Neural cell (in vitro differentiated cells): ENCODE results near the gene FUT1. TPM values are rescaled to one million over a fixed set of nuclear protein-coding genes. Genes with fewer than 3 reads are reported as not detected.

ENCODE experiments used
- H2AFZ ChIP-seq: fragments of 200-600, 300-800 bp; sonication (generic), shearing (Covaris generic); 2 replicates; pipeline ENCODE4 v1.6.0; 2014; ENCODE audit warnings: low read depth, mild to moderate bottlenecking, antibody characterized with exemption, low read length, moderate library complexity
- H3F3A ChIP-seq: fragments of 200-600 bp; shearing (Covaris generic); 2 replicates; pipeline ENCODE4 v1.6.1; 2016; ENCODE audit warnings: mild to moderate bottlenecking, moderate library complexity, mixed read lengths, antibody characterized with exemption, low read length; ENCODE audit not compliant: insufficient read depth, poor library complexity, severe bottlenecking
- H3K27ac ChIP-seq: fragments of 200-600, 300-800 bp; sonication (generic), shearing (Covaris generic); 2 replicates; pipeline ENCODE4 v1.5.1; 2014; ENCODE audit warnings: mild to moderate bottlenecking, low read length, moderate library complexity
- H3K27me3 ChIP-seq: fragments of 300-800, 200-600 bp; sonication (generic), shearing (Covaris generic); 2 replicates; pipeline ENCODE4 v1.6.0; 2014; ENCODE audit warnings: mild to moderate bottlenecking, low read depth, low read length, moderate library complexity; ENCODE audit not compliant: insufficient read depth
- H3K36me3 ChIP-seq: fragments of 300-800, 200-600 bp; sonication (generic), shearing (Covaris generic); 2 replicates; pipeline ENCODE4 v1.5.1; 2014; ENCODE audit warnings: mild to moderate bottlenecking, antibody characterized with exemption, low read length, moderate library complexity; ENCODE audit not compliant: insufficient read depth
- H3K4me2 ChIP-seq: fragments of 300-800, 200-600 bp; sonication (generic), shearing (Covaris generic); 2 replicates; pipeline ENCODE4 v1.6.0; 2014; ENCODE audit warnings: mild to moderate bottlenecking, low read length
- H3K4me3 ChIP-seq: fragments of 300-800, 200-600 bp; sonication (generic), shearing (Covaris generic); 2 replicates; pipeline ENCODE4 v1.5.1; 2014; ENCODE audit warnings: mild to moderate bottlenecking, low read length, moderate library complexity
- H3K79me2 ChIP-seq: fragments of 200-600 bp; shearing (Covaris generic); replicated peaks from 2 replicates; pipeline ENCODE4 v1.6.0; 2014; ENCODE audit warnings: mild to moderate bottlenecking, low read length, moderate library complexity; ENCODE audit not compliant: insufficient read depth
- H3K9ac ChIP-seq: fragments of 300-800, 200-600 bp; sonication (generic), shearing (Covaris generic); 2 replicates; pipeline ENCODE4 v1.6.1; 2016; ENCODE audit warnings: mild to moderate bottlenecking, low read length, mixed read lengths
- H3K9me2 ChIP-seq: fragments of 200-600 bp; shearing (Covaris generic); 2 replicates; pipeline ENCODE4 v1.6.1; 2016; ENCODE audit warnings: mild to moderate bottlenecking, low read length, mixed read lengths; ENCODE audit not compliant: insufficient read depth
- H3K9me3 ChIP-seq: fragments of 200-600, 300-800 bp; sonication (generic), shearing (Covaris generic); 2 replicates; pipeline ENCODE4 v1.6.1; 2016; ENCODE audit warnings: mild to moderate bottlenecking, mixed run types, low read length, moderate library complexity, mixed read lengths
- H4K20me1 ChIP-seq: fragments of 200-600 bp; shearing (Covaris generic); 2 replicates; pipeline ENCODE4 v1.6.1; 2016; ENCODE audit warnings: mild to moderate bottlenecking, mixed run types; ENCODE audit not compliant: insufficient read depth
- EP300 ChIP-seq: fragments of 450-650 bp; conservative IDR thresholded peaks from 2 replicates; pipeline ENCODE4 v1.6.1; 2014; ENCODE audit warnings: antibody characterized with exemption, mild to moderate bottlenecking, moderate library complexity; ENCODE audit not compliant: poor library complexity, severe bottlenecking
- EZH2 ChIP-seq: fragments of 200-600, 300-800 bp; shearing (Covaris generic), sonication (generic); IDR thresholded peaks from 2 replicates; pipeline ENCODE4 v1.6.1; 2014; ENCODE audit warnings: antibody characterized with exemption, low read length, borderline replicate concordance, mild to moderate bottlenecking; ENCODE audit not compliant: insufficient read depth, poor library complexity, severe bottlenecking
- MXI1 ChIP-seq: fragments of 450-650 bp; conservative IDR thresholded peaks from 2 replicates; pipeline ENCODE4 v1.6.1; 2014; ENCODE audit warnings: antibody characterized with exemption, mild to moderate bottlenecking; ENCODE audit not compliant: poor library complexity, severe bottlenecking
- POLR2AphosphoS5 ChIP-seq: IDR thresholded peaks from 2 replicates; pipeline ENCODE4 v1.6.1; 2012
- RAD21 ChIP-seq: fragments of 450-650 bp; conservative IDR thresholded peaks from 2 replicates; pipeline ENCODE4 v1.6.1; 2014; ENCODE audit warnings: antibody characterized with exemption, mild to moderate bottlenecking, moderate library complexity
- SMC3 ChIP-seq: fragments of 450-650 bp; conservative IDR thresholded peaks from 2 replicates; pipeline ENCODE4 v1.6.1; 2014; ENCODE audit warnings: antibody characterized with exemption, mild to moderate bottlenecking, moderate library complexity; ENCODE audit not compliant: poor library complexity
- TAF1 ChIP-seq: IDR thresholded peaks from 2 replicates; pipeline ENCODE4 v1.6.1; 2012; ENCODE audit warnings: low read depth
- polyA plus RNA-seq: library from polyadenylated mRNA; depleted of rRNA; stranded (reverse); fragments of >200 nt; gene quantifications from 2 replicates; pipeline ENCODE4 v1.2.3, GENCODE V29; 2014
- TF ChIP-seq, protein P1 (sequence below): IDR thresholded peaks from 2 replicates; pipeline ENCODE4 v1.6.1; 2012; ENCODE audit warnings: borderline replicate concordance
- TF ChIP-seq, protein P2 (sequence below): fragments of 450-650 bp; IDR thresholded peaks from 2 replicates; pipeline ENCODE4 v1.5.1; 2014; ENCODE audit warnings: antibody characterized with exemption, mild to moderate bottlenecking, moderate library complexity; ENCODE audit not compliant: poor library complexity, severe bottlenecking

Gene FUT1
- polyA plus RNA-seq, 1 donor from 2014 or later = 0.15 TPM

DNA sequence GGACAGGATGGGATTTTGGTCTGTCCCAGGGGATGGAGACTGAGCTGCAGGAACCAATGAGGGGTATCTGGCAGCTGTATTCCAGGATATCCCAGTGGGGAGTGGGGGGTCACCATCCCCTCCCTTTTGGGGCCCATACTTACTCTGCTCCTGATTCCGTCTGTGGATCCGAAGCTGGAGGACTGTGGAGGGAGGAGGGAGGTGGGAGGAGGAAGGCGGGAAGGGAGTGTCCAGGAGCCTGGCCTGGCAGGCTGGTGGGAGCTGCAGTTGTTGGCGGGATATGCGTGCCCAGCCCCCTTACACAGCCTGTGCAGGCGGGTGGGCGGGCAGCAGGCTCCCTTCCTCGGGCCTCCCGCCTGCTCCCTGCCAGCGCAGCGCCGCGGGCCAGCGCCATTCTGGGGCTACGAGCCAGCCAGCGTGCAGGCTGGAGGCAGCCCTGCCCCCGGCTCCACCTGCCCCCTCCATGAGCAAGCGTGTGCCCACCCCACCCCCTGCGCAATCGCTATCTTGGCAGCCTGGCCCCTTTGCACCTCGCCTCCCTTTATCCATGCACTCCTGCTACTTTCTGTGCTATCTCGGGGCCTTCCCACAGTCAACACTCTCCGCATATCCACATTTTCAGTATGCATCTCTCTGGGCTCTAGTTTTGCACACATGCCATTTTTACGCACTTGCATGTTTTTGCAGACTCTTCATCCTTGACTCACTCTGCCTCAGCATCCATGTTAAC, 35.7 kb downstream of the FUT1 start:
- H3K79me2 ChIP-seq = no peaks in the 10 kb centered on the region
- H3K36me3 ChIP-seq = no peaks in the 10 kb centered on the region
- H2AFZ ChIP-seq = no peak overlapping the region
- no peaks in the 10 kb centered on the region for H3F3A ChIP-seq
- H3K4me3 ChIP-seq = no peak overlapping the region
- TF ChIP-seq POLR2AphosphoS5 (no peak), SMC3 (no peak), TAF1 (no peak), EZH2 (no peak), RAD21 (no peak), EP300 (no peak), MXI1 (no peak)
- TF ChIP-seq, protein P1, sequence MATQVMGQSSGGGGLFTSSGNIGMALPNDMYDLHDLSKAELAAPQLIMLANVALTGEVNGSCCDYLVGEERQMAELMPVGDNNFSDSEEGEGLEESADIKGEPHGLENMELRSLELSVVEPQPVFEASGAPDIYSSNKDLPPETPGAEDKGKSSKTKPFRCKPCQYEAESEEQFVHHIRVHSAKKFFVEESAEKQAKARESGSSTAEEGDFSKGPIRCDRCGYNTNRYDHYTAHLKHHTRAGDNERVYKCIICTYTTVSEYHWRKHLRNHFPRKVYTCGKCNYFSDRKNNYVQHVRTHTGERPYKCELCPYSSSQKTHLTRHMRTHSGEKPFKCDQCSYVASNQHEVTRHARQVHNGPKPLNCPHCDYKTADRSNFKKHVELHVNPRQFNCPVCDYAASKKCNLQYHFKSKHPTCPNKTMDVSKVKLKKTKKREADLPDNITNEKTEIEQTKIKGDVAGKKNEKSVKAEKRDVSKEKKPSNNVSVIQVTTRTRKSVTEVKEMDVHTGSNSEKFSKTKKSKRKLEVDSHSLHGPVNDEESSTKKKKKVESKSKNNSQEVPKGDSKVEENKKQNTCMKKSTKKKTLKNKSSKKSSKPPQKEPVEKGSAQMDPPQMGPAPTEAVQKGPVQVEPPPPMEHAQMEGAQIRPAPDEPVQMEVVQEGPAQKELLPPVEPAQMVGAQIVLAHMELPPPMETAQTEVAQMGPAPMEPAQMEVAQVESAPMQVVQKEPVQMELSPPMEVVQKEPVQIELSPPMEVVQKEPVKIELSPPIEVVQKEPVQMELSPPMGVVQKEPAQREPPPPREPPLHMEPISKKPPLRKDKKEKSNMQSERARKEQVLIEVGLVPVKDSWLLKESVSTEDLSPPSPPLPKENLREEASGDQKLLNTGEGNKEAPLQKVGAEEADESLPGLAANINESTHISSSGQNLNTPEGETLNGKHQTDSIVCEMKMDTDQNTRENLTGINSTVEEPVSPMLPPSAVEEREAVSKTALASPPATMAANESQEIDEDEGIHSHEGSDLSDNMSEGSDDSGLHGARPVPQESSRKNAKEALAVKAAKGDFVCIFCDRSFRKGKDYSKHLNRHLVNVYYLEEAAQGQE = no peak
- TF ChIP-seq, protein P2, sequence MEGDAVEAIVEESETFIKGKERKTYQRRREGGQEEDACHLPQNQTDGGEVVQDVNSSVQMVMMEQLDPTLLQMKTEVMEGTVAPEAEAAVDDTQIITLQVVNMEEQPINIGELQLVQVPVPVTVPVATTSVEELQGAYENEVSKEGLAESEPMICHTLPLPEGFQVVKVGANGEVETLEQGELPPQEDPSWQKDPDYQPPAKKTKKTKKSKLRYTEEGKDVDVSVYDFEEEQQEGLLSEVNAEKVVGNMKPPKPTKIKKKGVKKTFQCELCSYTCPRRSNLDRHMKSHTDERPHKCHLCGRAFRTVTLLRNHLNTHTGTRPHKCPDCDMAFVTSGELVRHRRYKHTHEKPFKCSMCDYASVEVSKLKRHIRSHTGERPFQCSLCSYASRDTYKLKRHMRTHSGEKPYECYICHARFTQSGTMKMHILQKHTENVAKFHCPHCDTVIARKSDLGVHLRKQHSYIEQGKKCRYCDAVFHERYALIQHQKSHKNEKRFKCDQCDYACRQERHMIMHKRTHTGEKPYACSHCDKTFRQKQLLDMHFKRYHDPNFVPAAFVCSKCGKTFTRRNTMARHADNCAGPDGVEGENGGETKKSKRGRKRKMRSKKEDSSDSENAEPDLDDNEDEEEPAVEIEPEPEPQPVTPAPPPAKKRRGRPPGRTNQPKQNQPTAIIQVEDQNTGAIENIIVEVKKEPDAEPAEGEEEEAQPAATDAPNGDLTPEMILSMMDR = no peak
- H3K27ac ChIP-seq = no peak overlapping the region
- H3K9me2 ChIP-seq = no peaks in the 10 kb centered on the region
- H3K9me3 ChIP-seq = no peaks in the 10 kb centered on the region
- no peaks in the 10 kb centered on the region for H4K20me1 ChIP-seq
- H3K4me2 ChIP-seq = no peak overlapping the region
- no peaks in the 10 kb centered on the region for H3K27me3 ChIP-seq
- H3K9ac ChIP-seq = no peak overlapping the region

DNA sequence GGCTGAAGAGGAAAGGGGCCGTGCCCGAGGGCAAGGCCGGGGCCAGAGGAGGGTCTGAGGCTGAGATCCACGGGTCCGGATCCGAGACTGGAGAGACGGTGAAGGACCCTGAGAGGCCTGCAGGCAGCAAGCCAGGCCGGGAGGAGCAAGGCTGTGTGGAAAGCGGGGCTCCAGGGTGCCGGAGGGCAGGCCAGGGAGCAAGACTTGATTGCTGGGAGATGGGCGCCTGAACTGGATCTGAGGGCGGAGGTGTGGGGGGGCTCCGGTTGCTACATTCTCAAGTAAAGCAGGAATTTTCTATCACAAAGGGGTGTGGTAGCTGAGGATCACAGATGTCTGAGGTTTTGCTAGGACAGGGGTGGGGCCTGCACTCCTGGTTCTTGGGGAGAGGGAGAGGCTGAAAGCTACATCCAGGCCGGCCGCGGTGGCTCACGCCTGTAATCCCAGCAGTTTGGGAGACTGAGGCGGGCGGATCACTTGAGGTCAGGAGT, 36.7 kb downstream of the FUT1 start:
- H2AFZ ChIP-seq = no peak overlapping the region
- no peak overlapping the region for H3K9ac ChIP-seq
- H3K27me3 ChIP-seq = no peaks in the 10 kb centered on the region
- H3K9me3 ChIP-seq = no peaks in the 10 kb centered on the region
- no peak overlapping the region for H3K27ac ChIP-seq
- no peak overlapping the region for H3K4me2 ChIP-seq
- no peaks in the 10 kb centered on the region for H4K20me1 ChIP-seq
- TF ChIP-seq, protein P2 = no peak
- TF ChIP-seq EZH2 = no peak
- TF ChIP-seq SMC3 = no peak
- no peak for TF ChIP-seq POLR2AphosphoS5
- TF ChIP-seq, protein P1 = no peak
- no peaks in the 10 kb centered on the region for H3K79me2 ChIP-seq
- H3K36me3 ChIP-seq = no peaks in the 10 kb centered on the region
- H3K9me2 ChIP-seq = no peaks in the 10 kb centered on the region
- H3K4me3 ChIP-seq = no peak overlapping the region
- H3F3A ChIP-seq = no peaks in the 10 kb centered on the region
